ENCODE measurements around the gene UACA.
"Not testable (repeated sequence)": the region's sequence is repeated elsewhere in the genome, so short reads cannot be mapped to it uniquely, and the experiment has no call there.

The UACA gene

DNA sequence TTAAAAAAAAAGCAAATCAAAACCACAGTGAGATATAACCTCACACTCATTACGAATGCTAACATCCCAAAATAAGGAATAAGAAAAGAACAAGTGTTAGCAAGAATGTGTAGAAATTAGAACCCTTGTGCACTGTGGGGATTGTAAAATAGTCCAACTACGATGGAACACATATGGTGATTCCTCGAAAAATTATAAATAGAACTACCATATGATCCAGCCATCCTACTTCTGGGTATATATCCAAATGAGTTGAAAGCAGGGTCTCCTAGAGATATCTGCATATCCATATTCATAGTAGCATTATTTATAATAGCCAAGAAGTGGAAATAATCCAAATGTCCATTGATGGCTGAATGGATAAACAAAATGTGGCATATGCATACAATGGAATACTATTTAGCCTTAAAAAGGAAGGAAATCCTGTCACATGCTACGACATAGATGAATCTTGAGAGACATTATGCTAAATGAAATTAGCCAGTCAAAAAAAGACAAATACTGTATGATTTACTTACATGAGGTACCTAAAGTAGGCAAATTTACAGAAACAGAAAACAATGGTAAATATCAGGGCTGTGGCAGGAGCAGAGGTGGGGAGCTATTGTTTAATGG is 55.6 kb downstream of the UACA start:
- DNase-seq: no peak

DNA sequence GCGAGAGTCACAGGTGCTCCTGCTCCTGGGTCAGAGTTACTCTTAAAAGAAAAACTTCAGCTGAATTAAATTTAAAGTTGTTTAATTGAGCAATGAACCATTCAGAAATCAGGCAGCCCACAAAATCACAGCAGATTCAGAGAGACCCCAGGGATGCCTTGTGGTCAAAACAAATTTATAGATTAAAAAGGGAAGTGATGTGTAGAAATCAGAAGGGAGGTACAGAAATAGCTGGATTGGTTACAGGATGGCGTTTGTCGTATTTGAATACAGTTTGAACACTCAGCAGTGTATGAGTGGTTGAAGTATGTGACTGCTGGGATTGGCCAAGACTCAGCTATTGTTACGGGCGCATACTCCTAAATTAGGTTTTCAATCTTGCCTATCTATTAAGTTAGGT is 58.6 kb downstream of the UACA start:
- no peak for DNase-seq

DNA sequence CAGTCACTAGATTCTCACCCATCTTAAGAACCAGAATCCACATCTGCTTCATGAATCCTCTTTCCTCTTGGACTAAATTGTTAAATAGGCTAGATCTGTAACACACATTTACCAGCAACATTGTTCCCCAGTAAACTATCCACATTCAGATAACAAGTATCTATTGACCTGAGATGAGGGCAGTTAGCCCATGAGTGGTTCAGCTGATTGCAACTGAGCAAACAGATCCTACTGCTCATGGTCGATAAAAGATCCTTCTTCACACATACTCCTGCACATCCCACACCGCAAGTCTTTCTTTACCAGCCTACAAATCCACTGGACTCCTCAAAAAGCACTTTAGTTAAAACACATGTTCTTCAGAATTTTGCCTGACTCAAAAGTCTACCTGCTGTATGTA is 59.2 kb downstream of the UACA start:
- DNase-seq: peak; percentile 29

DNA sequence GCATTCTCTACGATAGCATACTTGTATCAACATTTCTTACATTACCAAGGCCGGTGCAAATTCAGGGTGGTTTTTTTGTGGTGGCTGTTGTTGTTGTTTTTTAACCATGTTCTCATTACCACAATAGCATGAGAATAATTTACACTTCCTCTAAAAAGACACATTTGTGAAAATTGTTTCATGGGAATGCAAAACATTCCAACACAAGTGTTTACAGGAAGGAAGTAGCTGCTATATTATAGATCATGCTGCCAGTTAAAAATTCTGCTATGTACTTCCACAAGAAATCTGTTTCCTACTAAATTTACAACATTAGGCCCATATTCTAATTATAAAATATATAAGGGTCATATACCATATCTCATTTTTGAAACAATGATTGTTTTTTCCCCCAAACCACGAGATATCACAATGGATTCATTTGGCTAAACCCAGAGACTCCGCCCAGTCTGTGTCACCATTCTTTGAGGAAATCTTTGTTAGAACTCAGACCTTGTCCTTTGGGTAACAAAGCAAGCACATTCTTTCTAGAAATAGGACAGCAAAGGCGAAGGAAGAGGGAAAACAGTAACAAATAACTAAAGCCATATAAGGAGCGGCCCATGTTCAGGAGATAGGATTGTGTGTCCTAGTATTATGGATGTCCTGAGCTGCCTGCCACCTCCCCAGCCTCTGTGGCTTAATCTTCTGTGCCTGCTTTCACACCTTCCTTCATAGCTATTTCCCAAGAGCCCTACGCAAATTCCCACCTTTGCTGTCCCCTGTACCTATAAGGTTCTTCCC is 60.1 kb downstream of the UACA start:
- no peak for DNase-seq

DNA sequence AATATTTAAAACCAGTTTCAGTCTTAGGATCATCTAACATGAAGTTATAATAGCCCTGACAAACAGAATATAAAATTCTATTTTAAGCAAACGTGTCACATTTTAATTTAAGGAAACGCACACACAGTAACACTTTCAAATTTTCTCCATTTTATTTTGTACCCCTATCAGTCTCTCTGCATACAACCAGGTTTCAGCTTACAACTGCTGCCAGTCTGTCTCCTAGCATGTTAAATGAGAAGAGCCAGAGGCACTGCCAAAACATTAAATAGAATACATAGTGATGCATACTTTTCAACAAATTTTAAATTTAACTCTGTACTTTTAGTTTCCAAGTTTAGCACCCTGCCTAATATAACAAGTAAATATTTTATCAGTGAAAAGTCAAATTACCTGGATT is 60.8 kb downstream of the UACA start:
- no peak for DNase-seq

DNA sequence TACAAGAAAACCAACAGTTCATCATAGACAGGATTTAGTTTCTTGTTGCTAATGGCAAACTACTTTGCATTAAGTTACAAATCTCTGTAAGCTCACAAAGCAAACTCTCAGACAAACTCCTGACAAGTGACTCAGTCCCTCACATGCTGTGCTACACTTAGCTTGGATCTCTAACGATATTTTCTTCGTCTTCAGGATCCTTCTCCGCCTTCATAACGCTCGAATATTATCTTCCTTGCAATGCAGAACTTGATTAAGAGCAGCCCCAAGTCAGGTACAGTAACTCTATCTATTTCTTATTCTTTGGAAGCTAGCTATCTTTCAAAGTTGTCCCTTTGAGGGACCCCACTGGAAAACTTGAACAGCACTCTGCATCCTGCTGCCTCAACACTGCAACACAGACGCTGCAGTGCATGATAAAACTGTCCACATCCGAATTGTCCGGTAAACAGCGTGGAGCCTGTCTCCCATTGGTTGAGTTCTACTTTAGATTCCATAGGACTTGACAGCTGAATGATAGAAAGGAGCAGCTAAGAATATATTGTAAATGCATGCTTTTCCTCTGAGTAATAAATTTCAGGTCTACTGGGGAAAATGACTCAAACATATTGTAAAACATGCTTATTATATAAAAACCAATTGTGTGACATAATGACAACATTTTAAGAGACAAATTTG is 61.3 kb downstream of the UACA start:
- DNase-seq: no peak

DNA sequence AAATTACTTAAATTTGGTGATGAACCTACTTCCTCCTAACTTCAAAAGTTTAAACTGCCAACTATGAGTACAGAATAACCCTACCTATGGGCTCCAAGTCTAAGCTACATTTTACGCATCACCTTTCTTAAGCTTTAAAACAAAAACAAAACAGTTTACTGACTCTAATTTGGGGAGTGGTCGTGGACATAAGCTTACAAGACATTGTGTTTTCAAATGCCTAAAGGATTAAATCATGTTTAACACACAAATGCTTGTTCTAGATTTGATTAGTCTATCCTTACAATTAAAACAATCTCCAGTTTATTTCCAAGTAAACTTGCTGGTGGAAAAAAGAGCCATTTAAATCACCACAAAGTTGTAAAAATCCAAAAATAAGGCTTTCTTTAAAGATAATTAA is 62.2 kb downstream of the UACA start:
- DNase-seq: no peak

DNA sequence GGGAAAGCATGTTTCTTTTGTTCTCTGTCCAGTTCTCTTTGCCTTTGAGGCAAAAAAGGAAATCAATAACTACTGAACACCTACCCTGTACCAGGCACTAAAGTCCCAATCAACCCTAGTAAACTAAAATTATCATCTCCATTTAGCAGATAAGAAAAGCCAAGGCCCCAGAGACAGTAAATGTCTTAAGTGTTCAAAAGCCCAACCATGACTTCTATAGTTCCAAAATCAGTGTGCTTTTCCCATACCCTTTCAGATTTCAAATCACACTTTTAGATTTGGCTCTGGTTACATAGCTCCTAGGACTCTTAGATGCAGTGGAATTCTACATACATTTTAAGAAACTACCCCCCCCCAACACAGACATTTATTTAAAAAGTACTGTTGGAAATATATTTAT is 63.5 kb downstream of the UACA start:
- DNase-seq: no peak

DNA sequence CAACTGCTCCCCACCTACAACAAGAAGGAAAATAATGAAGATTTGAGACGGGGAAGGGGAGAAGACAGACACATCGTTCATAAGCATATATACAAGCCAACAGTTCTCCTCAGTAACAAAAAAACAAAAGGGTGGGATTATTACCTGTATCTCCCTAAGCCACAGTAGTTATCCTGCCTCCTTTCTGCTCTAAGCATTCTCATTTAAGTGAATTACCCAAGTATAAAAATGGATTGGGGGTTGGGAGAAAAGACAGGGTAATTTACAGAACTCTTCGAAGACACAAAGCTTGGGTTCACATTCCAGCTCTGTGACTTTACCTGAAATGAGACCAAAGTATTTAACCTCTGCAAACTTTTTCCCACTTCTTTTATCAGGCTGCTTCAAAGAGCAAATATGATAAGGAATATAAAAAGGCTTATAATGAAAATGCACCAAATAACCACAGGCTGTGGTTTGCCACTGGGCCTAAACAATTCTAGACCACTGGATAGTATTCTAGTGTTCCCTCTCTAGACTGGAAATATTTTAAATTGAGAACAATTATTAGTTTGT is 64.4 kb downstream of the UACA start:
- no peak for DNase-seq

DNA sequence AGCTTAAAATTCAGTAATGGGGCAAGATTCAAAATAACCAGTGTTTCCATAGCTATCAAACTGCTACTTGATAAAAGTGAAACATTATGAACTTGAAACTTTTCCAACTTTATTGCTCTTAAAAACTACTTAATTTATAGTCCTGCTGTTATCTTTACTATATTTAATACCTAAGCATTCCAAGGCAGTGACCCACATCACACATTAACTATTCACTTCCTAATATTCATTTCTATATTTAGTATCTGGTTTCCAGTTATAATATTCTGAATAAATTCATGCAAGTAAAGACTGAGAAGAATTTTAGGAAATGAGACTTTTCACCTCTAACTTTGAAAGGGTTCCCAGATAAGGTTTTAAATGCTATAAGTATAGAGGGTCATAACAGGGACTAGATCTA is 64.9 kb downstream of the UACA start:
- DNase-seq: no peak

DNA sequence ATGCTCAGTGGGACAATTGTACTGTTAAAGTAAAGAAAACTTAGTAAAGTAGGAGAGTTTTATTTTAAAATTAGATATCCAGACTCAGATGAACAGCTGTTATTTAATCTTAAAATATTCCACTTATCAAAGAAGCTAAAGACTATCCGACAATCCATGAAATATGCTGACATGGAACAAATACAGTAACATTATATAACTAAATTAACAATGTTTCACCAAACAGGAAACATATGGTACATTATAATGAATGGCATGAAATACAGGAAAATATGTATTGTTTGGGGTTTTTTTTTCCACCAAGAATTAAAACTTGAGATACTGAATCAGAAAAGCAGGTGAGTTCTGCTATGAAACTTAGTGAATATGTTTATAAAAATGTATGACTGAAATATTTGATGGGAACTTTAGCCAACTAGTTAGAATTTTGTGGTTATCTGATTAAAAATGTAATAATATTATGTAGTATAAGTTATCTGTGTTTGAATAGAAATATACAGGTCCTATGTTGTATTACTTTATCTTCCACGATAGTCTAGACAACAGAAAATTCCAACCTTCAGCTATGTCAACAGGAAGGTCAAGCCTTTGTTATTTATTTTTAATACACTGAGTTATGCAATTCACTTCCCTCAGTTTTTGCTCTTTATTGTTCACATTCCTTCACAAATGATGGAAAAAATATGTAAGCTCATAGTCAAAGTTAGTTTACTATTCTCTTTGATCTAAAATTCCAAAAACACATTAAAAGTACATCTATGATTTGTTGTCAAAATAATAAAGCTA is 72.7 kb downstream of the UACA start:
- no peak for DNase-seq

DNA sequence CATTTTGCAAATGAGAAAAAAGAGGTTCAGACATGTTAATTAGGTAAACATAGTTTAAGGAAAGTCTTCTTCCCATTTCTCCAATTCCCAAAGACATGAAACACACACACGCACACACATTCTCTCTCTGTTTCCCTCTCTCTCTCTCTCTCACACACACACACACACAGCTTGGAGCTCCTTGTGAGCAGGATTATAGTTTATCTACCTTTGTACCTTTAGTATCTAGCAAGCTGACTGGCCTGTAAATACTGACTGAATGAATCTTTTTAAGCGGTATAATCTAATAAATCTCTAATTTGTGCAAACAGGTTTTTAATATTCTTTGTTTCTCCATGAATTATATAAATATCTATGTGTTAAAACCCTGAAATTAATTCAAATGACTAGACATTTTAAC is 73.3 kb downstream of the UACA start:
- DNase-seq: no peak

DNA sequence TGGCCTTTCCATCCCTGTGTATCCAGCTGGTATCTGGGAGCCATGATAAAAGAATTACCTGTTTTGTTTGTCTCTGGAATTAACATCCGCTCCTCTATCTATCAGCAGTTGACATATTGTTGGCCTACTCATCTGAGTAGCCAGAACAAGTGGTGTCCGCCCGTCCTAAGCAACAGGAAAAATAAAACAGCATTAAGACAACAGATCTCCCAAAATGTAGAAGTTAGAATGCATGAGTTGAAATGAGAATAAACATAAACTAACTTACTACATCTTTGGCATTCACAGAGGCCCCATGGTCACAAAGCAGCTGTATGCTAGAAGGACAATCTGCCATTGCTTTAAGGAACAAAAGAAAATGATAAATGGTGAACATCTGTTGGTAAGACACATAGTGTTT is 75.9 kb downstream of the UACA start:
- no peak for DNase-seq

DNA sequence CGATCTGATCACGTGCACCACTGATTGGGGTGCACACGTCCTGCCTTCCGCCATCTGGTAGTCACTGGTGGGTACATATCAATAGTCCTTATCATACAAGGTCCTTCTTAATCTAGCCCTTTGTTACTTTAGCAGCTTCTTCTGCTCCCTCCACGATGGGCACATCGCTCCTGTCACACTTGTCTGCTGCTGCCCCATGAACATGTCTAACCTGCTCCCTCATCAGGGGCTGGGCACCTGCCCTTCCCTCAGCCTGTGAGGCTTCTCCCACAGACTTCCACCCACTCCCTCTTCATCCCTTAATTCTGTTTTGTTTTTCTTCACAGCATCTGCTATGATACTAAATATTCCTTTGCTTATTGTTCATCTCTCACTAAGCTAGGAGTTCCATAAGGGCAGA is 82.5 kb downstream of the UACA start:
- DNase-seq: no peak

DNA sequence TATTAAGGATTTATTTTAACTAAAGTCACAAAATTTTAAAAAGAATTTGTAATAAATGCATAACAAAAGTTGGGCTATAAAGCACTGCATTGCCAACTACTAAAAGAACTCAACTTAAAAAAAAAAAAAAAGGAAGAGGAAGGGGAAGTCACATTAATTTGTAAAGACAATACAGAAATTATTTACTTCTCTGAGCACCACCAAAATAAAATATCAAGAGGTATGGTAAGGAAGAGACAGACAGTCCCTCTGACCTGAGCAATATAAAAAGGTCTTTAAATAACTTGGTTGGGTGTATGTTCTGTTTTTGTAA is 83.5 kb downstream of the UACA start:
- no peak for DNase-seq

DNA sequence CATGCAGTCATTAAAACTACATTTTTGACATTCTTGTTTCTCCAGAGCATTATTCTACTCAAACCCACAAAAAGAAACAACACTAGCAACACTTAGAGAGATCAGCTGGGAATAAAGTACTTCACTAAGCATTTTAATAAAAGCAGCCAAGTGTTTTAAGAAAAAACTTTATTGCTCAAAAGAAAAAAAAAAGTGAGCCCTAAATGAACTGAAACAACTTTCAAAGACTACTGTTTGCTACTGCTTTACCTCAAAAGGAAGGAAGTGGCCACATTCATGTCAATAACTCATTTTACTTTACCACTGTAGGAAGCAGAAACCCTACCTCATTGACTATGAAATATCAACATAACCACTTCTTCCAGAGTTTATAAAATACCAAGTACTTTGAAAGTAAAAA is 91.3 kb downstream of the UACA start:
- DNase-seq: no peak

DNA sequence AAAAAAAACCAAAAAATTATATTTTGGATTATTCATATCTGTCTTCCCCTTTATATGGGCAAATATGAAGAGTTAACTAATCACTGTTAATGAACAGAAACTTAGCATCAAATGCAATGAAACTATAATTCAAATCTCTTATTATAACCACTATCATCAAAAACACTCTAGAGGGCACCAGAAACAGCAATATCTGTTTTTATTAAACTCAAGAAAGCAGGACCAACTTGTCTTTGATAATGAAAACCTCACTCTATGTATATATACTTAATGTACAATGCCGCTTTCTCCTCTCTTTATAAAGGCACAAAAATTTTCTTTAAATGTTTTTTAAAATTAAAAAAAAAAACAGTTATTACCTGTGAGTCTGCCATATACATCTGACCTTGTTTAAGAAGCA is 92.7 kb downstream of the UACA start:
- no peak for DNase-seq

DNA sequence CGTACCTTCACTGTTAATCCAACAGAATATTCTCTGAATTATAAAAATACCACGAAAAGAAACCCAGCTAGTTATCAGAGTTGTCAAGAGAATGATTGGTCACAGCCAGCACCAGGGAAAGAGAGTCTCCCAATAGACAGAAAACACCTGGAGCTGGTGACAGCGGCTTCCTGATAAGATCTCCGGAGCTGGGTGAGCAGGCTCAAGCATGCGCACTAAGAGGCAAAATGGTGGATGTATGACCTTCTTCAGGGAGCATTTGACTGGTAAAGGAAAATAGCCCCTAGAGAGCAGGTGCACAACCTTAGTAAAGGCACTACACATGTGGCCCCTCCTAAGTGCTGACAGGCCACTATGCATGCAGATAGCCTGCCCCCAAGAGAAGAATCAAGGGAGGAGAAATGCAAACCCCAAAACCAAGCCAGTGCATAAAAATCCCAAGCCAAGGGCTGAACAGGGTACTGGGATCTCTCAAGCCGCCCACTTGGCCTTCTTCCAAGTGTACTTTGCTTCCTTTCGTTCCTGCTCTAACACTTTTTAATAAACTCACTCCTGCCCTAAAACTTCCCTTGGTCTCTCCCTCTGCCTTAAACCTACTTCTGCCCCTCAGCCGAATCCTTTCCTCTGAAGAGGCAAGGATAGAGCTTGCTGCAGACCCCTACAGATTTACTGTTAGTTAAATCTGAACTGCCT is 93.2 kb downstream of the UACA start:
- no peak for DNase-seq

DNA sequence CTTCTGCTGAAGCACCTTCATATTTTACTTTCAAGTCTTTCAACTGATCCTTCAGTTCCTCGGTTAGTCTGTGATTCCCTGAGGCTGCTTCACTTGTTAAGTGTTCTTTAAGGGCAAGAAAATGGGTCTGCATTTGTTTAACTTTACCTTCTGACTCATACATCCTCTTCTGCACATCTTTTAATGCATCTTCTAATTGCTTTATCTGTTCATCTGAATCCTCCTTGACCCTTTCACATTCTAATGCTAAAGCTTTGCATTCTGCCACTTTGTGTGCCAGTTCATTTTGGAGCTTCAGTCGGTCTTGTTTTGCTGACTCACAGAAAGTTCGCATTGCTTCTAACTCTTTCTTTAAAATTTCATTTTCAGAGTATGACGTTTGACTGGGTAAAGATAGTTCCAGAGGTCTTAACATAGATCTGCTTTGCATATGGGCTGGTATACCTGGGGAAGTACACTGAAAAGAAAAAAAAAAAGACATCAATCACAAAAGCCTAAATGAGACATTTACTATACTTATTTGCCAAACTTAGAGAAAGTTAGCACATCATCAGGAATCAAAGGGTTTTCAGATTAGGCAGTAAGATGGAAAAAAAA is 94.3 kb downstream of the UACA start:
- no peak for DNase-seq

DNA sequence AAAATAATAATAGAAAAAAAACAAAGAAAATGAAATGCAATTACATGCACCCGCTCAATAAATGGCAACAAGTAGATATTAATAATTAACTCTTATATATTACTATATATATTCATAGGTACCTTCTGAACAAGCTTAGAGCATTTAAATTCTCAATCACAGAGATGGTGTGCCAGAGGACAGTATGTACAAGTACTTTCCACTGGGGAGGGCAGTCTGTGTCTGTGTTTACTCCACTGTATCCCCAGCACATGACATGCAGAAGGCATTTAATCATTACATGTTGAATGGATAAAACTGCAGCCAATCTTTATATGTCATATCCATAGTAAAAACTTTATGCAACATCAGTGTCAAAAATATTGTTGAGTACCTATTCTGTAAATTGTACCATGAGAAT is 97.8 kb downstream of the UACA start:
- no peak for DNase-seq

DNA sequence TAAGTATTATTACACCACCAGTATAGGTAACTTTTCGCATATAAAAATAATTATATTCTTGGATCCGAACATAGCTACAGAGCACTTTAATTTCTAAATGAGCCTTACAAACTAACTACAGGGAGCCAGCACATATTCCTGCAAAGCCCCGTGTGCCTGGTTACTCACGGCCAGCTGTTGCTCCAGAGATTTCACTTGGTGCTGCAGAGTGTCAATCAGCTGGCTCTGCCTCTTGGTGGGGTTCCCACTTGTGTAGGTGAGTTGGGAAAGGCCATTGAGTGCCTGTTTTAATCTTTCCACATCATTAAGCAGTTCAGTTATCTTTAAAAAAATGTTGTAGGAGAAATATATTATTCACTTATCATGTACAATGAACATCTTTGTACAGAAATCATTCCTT is 98.9 kb downstream of the UACA start:
- DNase-seq: no peak

DNA sequence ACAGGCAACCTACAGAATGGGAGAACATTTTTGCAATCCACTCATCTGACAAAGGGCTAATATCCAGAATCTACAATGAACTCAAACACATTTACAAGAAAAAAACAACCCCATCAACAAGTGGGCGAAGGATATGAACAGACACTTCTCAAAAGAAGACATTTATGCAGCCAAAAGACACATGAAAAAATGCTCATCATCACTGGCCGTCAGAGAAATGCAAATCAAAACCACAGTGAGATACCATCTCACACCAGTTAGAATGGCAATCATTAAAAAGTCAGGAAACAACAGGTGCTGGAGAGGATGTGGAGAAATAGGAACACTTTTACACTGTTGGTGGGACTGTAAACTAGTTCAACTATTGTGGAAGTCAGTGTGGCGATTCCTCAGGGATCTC is 100.3 kb downstream of the UACA start:
- not testable (repeated sequence) for DNase-seq
